ENCODE results near the gene CCDC136. TPM values are rescaled to one million over a fixed set of nuclear protein-coding genes. Genes with fewer than 3 reads are reported as not detected.

Gene CCDC136
- total RNA-seq, 1 experiment from 2014 or later: 31.1 TPM

DNA sequence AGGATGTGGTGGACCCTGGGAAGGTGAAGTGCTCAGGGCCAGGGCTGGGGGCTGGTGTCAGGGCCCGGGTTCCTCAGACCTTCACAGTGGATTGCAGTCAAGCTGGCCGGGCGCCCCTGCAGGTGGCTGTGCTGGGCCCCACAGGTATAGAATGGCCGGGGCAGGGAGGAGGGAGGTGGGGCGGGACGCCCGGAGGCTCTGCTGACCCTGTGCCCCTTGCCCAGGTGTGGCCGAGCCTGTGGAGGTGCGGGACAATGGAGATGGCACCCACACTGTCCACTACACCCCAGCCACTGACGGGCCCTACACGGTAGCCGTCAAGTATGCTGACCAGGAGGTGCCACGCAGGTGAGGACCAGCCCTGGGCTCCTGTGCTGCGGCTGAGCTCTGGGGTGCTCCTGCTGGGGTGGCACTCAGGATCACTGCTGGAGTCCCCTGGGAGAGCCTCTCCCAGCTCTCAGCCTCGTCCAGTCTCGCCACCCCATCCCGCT, 56.0 kb downstream of the CCDC136 start:
- Histone ChIP-seq H3K79me2 (ENCODE audit: insufficient read depth, low read length) (no peaks in the 10 kb centered on the region), H3K23me2 (ENCODE audit: insufficient read length, low read depth, low read length, poor library complexity, severe bottlenecking) (no peaks in the 10 kb centered on the region), H2BK120ac (ENCODE audit: low read depth, low read length, poor library complexity, severe bottlenecking) (no peak overlapping the region), H3K56ac (ENCODE audit: insufficient read length, low read depth, low read length) (no peak overlapping the region), H4K20me1 (ENCODE audit: control insufficient read depth, insufficient read depth, insufficient read length) (no peaks in the 10 kb centered on the region), H3K9ac (ENCODE audit: extremely low read depth, insufficient read length, low read length) (no peak overlapping the region), H3K27me3 (ENCODE audit: insufficient read depth, low read length) (no peaks in the 10 kb centered on the region), H3K4me1 (ENCODE audit: insufficient read depth, low read length) (no peaks in the 10 kb centered on the region), H3K27ac (ENCODE audit: insufficient read length, low read depth, low read length) (no peak overlapping the region), H2BK20ac (ENCODE audit: low read depth, low read length, poor library complexity, severe bottlenecking) (no peak overlapping the region), H3K14ac (ENCODE audit: insufficient read depth, low read length) (no peak overlapping the region), H2AK5ac (ENCODE audit: insufficient read length, low read length) (no peak overlapping the region), H3K18ac (ENCODE audit: insufficient read length, low read depth, low read length) (no peak overlapping the region), H3K23ac (ENCODE audit: insufficient read length, low read depth, low read length) (no peak overlapping the region), H4K5ac (ENCODE audit: insufficient read length, low read depth, low read length) (no peak overlapping the region), H3K4me2 (ENCODE audit: insufficient read depth, insufficient read length, low read length) (no peak overlapping the region), H4K8ac (replicated peaks; ENCODE audit: insufficient read length, low read depth, low read length) (no peak overlapping the region), H3K79me1 (ENCODE audit: insufficient read depth, low read depth, low read length, poor library complexity, severe bottlenecking) (no peaks in the 10 kb centered on the region), H3K9me3 (ENCODE audit: control insufficient read depth, low read depth, low read length) (no peaks in the 10 kb centered on the region), H4K91ac (ENCODE audit: insufficient read length, low read depth, low read length) (no peak overlapping the region), H2BK5ac (ENCODE audit: insufficient read length, low read length) (no peak overlapping the region), H2AFZ (ENCODE audit: low read length) (no peak overlapping the region), H3T11ph (ENCODE audit: low read length) (no peak overlapping the region), H2BK12ac (ENCODE audit: insufficient read length, low read depth, low read length) (no peak overlapping the region), H2BK15ac (ENCODE audit: low read depth, low read length) (no peak overlapping the region), H3K4ac (ENCODE audit: low read depth, low read length) (no peak overlapping the region)
- Mint-ChIP-seq H3K27me3 (ENCODE audit: low read depth) (no peaks in the 10 kb centered on the region), H3K9me3 (no peaks in the 10 kb centered on the region), H3K27ac (no peak overlapping the region), H3K4me3 (no peak overlapping the region), H3K4me1 (no peaks in the 10 kb centered on the region), H3K36me3 (ENCODE audit: insufficient read depth in 1 of 3, low read depth in 3 of 3) (peaks cover 0 to 7% (median 0%) of the 10 kb centered on the region in 3 experiments; a peak in 1 of 7 replicates)
- no peak for TF ChIP-seq CTCF (conservative IDR thresholded peaks at IDR 0.05)
- DNase-seq: no peak
- no CpG with 5 or more reads among the region's 17 CpGs for WGBS (ENCODE audit: extremely low coverage, insufficient read length, low lambda C conversion rate)
